Panc1 (cell line): ENCODE results near the gene CAMK4.

Experiments used
- POLR2AphosphoS5 ChIP-seq: IDR thresholded peaks from 2 replicates; pipeline ENCODE4 v1.6.1; 2012; ENCODE audit warnings: mild to moderate bottlenecking, low read depth, low read length, moderate library complexity
- SIN3A ChIP-seq: IDR thresholded peaks from 2 replicates; pipeline ENCODE4 v1.6.1; 2012; ENCODE audit warnings: low read depth, mild to moderate bottlenecking, low read length, moderate library complexity, borderline replicate concordance; ENCODE audit not compliant: insufficient read depth
- TF ChIP-seq, protein P1 (sequence below): fragments of 450-650 bp; IDR thresholded peaks from 2 replicates; pipeline ENCODE4 v1.5.1; 2017; ENCODE audit warnings: mild to moderate bottlenecking

GRCh38 chr5:111447822-111448221 lies 223.6 kb downstream of the CAMK4 start:
- TF ChIP-seq POLR2AphosphoS5: no peak
- TF ChIP-seq, protein P1, sequence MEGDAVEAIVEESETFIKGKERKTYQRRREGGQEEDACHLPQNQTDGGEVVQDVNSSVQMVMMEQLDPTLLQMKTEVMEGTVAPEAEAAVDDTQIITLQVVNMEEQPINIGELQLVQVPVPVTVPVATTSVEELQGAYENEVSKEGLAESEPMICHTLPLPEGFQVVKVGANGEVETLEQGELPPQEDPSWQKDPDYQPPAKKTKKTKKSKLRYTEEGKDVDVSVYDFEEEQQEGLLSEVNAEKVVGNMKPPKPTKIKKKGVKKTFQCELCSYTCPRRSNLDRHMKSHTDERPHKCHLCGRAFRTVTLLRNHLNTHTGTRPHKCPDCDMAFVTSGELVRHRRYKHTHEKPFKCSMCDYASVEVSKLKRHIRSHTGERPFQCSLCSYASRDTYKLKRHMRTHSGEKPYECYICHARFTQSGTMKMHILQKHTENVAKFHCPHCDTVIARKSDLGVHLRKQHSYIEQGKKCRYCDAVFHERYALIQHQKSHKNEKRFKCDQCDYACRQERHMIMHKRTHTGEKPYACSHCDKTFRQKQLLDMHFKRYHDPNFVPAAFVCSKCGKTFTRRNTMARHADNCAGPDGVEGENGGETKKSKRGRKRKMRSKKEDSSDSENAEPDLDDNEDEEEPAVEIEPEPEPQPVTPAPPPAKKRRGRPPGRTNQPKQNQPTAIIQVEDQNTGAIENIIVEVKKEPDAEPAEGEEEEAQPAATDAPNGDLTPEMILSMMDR: no peak
- TF ChIP-seq SIN3A: no peak
